Vagina (tissue), 2 donors: Measurements from ENCODE around the gene LPIN1.

Experiments used
- CTCF ChIP-seq, 3 experiments: fragments of 450-650 bp in 2 of 3; fragments of 200-600 bp in 1 of 3; sonication (generic) in 1 of 3; IDR thresholded peaks; one replicate each; pipeline ENCODE4 v1.5.1; 2017 to 2019; ENCODE audit warnings: antibody characterized with exemption in 3 of 3, mild to moderate bottlenecking in 2 of 3, moderate library complexity in 2 of 3
- POLR2A ChIP-seq, 2 donors: fragments of 450-650 bp; IDR thresholded peaks; one replicate each; pipeline ENCODE4 v1.6.1; 2017; ENCODE audit warnings: antibody characterized with exemption in 2 of 2, mild to moderate bottlenecking in 2 of 2, moderate library complexity in 2 of 2

- TF ChIP-seq CTCF (IDR thresholded peaks at IDR 0.05) = no peak
- TF ChIP-seq POLR2A (IDR thresholded peaks at IDR 0.05) = no peak
Observed at GRCh38 chr2:11713815-11714214, 32.6 kb upstream of the LPIN1 start.
